Lower leg skin (tissue), 4 donors: Measurements from ENCODE around the gene KLHL11. TPM values are rescaled to one million over a fixed set of nuclear protein-coding genes. Genes with fewer than 3 reads are reported as not detected.
"Not testable (repeated sequence)": the region's sequence is repeated elsewhere in the genome, so short reads cannot be mapped to it uniquely, and the experiment has no call there.

Experiments
- DNase-seq, 2 donors: peaks; one replicate each; pipeline ENCODE4 v3.0.0-alpha.2; 2019; ENCODE audit warnings: low spot score in 2 of 2
- H3K4me3 ChIP-seq: fragments of 200-600 bp; sonication (generic); 2 replicates; pipeline ENCODE4 v1.5.1; 2017; ENCODE audit warnings: mild to moderate bottlenecking, low read depth; ENCODE audit not compliant: poor library complexity, severe bottlenecking
- CTCF ChIP-seq, 3 donors: fragments of 450-650 bp; IDR thresholded peaks; one replicate each; pipeline ENCODE4 v1.5.1; 2016; ENCODE audit warnings: antibody characterized with exemption in 3 of 3, mild to moderate bottlenecking in 3 of 3, moderate library complexity in 2 of 3
- POLR2A ChIP-seq, 2 donors: fragments of 450-650 bp; IDR thresholded peaks; one replicate each; pipeline ENCODE4 v1.6.1; 2016 to 2017; ENCODE audit warnings: antibody characterized with exemption in 2 of 2, mild to moderate bottlenecking in 1 of 2, moderate library complexity in 1 of 2
- WGBS, 2 donors: methylation state at CpG; one replicate each; pipeline ENCODE4 v1.1.5; 2018; 5-methylcytosine and 5-hydroxymethylcytosine counted together
- intact Hi-C: fragments of 100-400 bp; cut with DNase I; formaldehyde crosslinking; loops from one replicate; pipeline ENCODE4 v1.15.0; 2023; ENCODE audit warnings: low total_unique reads
- total RNA-seq, 4 donors: library from RNA; depleted of rRNA; stranded (reverse); fragments of >200 nt; gene quantifications; one replicate each; pipeline ENCODE4 v1.1.0, GENCODE V29; 2016

Gene KLHL11
- total RNA-seq, 4 donors from 2014 or later: 23.6 to 27.7 (median 25.2) TPM

GRCh38 chr17:41837761-41838538 lies 27.3 kb downstream of the KLHL11 start, which contains the start of gene KLHL10:
Gene KLHL10 (plus strand): TSS chr17:41837825. CDS start chr17:41837933, 108 bp downstream.
- H3K4me3 ChIP-seq: no peak within 1 kb of the TSS
- 96 to 97% methylated on average over 15 of the region's 15 CpGs for WGBS, 2 donors
- intact Hi-C loops: no loop called here
- TF ChIP-seq CTCF (IDR thresholded peaks at IDR 0.05): no peak
- no peak for TF ChIP-seq POLR2A (IDR thresholded peaks at IDR 0.05)
- no peak for DNase-seq

GRCh38 chr17:41836550-41837196 lies 28.6 kb downstream of the KLHL11 start:
- DNase-seq: no peak
- no peak for TF ChIP-seq CTCF (IDR thresholded peaks at IDR 0.05)
- no peak for TF ChIP-seq POLR2A (IDR thresholded peaks at IDR 0.05)
- WGBS, 2 donors: 45 to 51% methylated on average over 21 of the region's 21 CpGs
- intact Hi-C loops: no loop called here
- no peak overlapping the region for H3K4me3 ChIP-seq

GRCh38 chr17:41835800-41836549 lies 29.2 kb downstream of the KLHL11 start, which contains the start of gene NT5C3B:
Gene NT5C3B (minus strand): TSS chr17:41836232. CDS start chr17:41836193, 39 bp downstream.
- intact Hi-C loops: no loop called here
- TF ChIP-seq CTCF (IDR thresholded peaks at IDR 0.05): no peak
- TF ChIP-seq POLR2A (IDR thresholded peaks at IDR 0.05): no peak
- peak within 1 kb of the TSS; percentile 84 for H3K4me3 ChIP-seq
- 0 to 2% methylated on average over 16 to 28 of the region's 72 CpGs for WGBS, 2 donors
- DNase-seq: peak in 1 of 2 donors; percentile 91

- DNase-seq: no peak
- WGBS, 2 donors: 12 to 13% methylated on average over 10 to 13 of the region's 13 CpGs
- intact Hi-C loops: no loop called here
- H3K4me3 ChIP-seq: peak overlapping the region; percentile 84
- no peak for TF ChIP-seq CTCF (IDR thresholded peaks at IDR 0.05)
- no peak for TF ChIP-seq POLR2A (IDR thresholded peaks at IDR 0.05)
Observed at GRCh38 chr17:41835214-41835799, 29.9 kb downstream of the KLHL11 start.

GRCh38 chr17:41829961-41830360 lies 35.3 kb downstream of the KLHL11 start:
- H3K4me3 ChIP-seq, intact Hi-C loops: not testable (repeated sequence)
- 86 to 87% methylated on average over 10 of the region's 10 CpGs for WGBS, 2 donors
- peak in 1 of 2 donors; percentile 63 for DNase-seq
